IPS-11a (cell line): Measurements from ENCODE around the gene CACNA1I.

Experiments
- H3K4me3 ChIP-seq: one replicate; pipeline ENCODE4 v1.5.1; 2013; ENCODE audit warnings: low read depth, low read length, control low read depth

CACNA1I gene

GRCh38 chr22:39570665-39571064 is at the start of gene CACNA1I:
Gene CACNA1I, plus strand, starts transcription at chr22:39570753. Its CDS starts 0 bp downstream, at chr22:39570753.
- no peak within 1 kb of the TSS for H3K4me3 ChIP-seq

- peak overlapping the region; percentile 95 for H3K4me3 ChIP-seq
These were observed 49.3 kb upstream of the CACNA1I start for GRCh38 chr22:39521106-39521885.

- H3K4me3 ChIP-seq: peak overlapping the region; percentile 95
These were observed 48.5 kb upstream of the CACNA1I start for GRCh38 chr22:39522091-39522490.

GRCh38 chr22:39522567-39523300 is 47.8 kb upstream of the CACNA1I start:
- H3K4me3 ChIP-seq: no peak overlapping the region

- H3K4me3 ChIP-seq: no peak overlapping the region
These were observed 46.3 kb upstream of the CACNA1I start for GRCh38 chr22:39524089-39524752.

- no peak overlapping the region for H3K4me3 ChIP-seq
These were observed 45.5 kb upstream of the CACNA1I start for GRCh38 chr22:39524753-39525657.

- no peak overlapping the region for H3K4me3 ChIP-seq
These were observed 44.9 kb upstream of the CACNA1I start for GRCh38 chr22:39525658-39525975.

- no peak overlapping the region for H3K4me3 ChIP-seq
These were observed 43.8 kb upstream of the CACNA1I start for GRCh38 chr22:39526736-39527171.

- no peak overlapping the region for H3K4me3 ChIP-seq
These were observed 43.0 kb upstream of the CACNA1I start for GRCh38 chr22:39527481-39527961.

GRCh38 chr22:39528080-39528661 is 42.4 kb upstream of the CACNA1I start:
- no peak overlapping the region for H3K4me3 ChIP-seq

- H3K4me3 ChIP-seq: no peak overlapping the region
These were observed 41.7 kb upstream of the CACNA1I start for GRCh38 chr22:39528681-39529486.

GRCh38 chr22:39529487-39529851 is 41.1 kb upstream of the CACNA1I start:
- no peak overlapping the region for H3K4me3 ChIP-seq

- H3K4me3 ChIP-seq: no peak overlapping the region
These were observed 40.4 kb upstream of the CACNA1I start for GRCh38 chr22:39530116-39530515.

- H3K4me3 ChIP-seq: no peak overlapping the region
These were observed 39.7 kb upstream of the CACNA1I start for GRCh38 chr22:39530692-39531331.

GRCh38 chr22:39532215-39533073 is 38.1 kb upstream of the CACNA1I start, which contains the start of gene RPS19BP1:
Gene RPS19BP1, minus strand, starts transcription at chr22:39532748. Its CDS starts 10 bp downstream, at chr22:39532738.
- peak within 1 kb of the TSS; percentile 89 for H3K4me3 ChIP-seq

- H3K4me3 ChIP-seq: no peak overlapping the region
These were observed 36.5 kb upstream of the CACNA1I start for GRCh38 chr22:39534092-39534506.

- no peak overlapping the region for H3K4me3 ChIP-seq
These were observed 35.8 kb upstream of the CACNA1I start for GRCh38 chr22:39534591-39535356.
